ENCODE results near the gene SHH. TPM values are rescaled to one million over a fixed set of nuclear protein-coding genes. Genes with fewer than 3 reads are reported as not detected.

The SHH gene
- total and polyA plus RNA-seq, 2 experiments from 2014 or later: not detected

Other genes with a start within 250 kb of the SHH start
- gene RBM33, start 167.8 kb downstream of the SHH start, total RNA-seq (2014; rRNA removed; shearing (Covaris generic)): 26.1 and 47.7 TPM in 2 replicates
- 88.5 and 94.7 TPM in 2 replicates for gene RBM33, start 167.8 kb downstream of the SHH start, polyA plus RNA-seq (2016; fragmentation: Nextera tagmentation; extraction: Ambion mirVana)

Measured in GM23338 (cell line).